OCI-LY3 (cell line): ENCODE measurements around the gene ANKDD1B.

ENCODE experiments used
- EZH2phosphoT487 ChIP-seq: fragments of 200-600 bp; shearing (Covaris generic); IDR thresholded peaks from 2 replicates; pipeline ENCODE4 v1.6.1; 2018; ENCODE audit warnings: antibody characterized with exemption, mixed run types, low read depth
- TF ChIP-seq, protein P1 (sequence below): fragments of 200-600, 300-600 bp; sonication (generic); IDR thresholded peaks from 2 replicates; pipeline ENCODE4 v1.5.1; 2014; ENCODE audit warnings: antibody characterized with exemption, low read length, low read depth

DNA sequence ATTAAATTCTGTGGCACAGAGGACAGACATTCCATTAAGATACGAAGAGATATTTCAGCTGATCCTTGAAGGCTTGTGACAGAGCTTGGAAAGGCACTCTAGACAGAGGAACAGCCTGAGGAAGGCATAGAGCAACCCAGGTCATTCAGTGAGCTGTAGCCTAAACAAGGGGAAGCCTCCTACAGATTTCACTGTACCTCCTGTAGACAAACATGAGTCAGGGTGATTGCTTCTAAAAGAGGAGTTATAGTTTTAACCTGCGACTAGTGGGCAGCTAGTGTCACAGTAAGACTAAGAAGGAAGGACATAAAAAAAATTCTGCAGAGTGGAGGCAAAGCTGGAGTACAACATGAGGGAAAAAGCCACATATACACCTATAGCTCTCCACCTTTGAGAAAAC lies 43.5 kb upstream of the ANKDD1B start:
- TF ChIP-seq, protein P1, sequence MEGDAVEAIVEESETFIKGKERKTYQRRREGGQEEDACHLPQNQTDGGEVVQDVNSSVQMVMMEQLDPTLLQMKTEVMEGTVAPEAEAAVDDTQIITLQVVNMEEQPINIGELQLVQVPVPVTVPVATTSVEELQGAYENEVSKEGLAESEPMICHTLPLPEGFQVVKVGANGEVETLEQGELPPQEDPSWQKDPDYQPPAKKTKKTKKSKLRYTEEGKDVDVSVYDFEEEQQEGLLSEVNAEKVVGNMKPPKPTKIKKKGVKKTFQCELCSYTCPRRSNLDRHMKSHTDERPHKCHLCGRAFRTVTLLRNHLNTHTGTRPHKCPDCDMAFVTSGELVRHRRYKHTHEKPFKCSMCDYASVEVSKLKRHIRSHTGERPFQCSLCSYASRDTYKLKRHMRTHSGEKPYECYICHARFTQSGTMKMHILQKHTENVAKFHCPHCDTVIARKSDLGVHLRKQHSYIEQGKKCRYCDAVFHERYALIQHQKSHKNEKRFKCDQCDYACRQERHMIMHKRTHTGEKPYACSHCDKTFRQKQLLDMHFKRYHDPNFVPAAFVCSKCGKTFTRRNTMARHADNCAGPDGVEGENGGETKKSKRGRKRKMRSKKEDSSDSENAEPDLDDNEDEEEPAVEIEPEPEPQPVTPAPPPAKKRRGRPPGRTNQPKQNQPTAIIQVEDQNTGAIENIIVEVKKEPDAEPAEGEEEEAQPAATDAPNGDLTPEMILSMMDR: no peak
- no peak for TF ChIP-seq EZH2phosphoT487
